HEK293 (cell line): ENCODE results near the gene COX19.

ENCODE experiments used
- CTCF ChIA-PET: fragments of 350-600 bp; formaldehyde crosslinking; extraction: SDS; loops from one replicate; lab custom pipeline; 2021; ENCODE audit warnings: antibody characterized with exemption; lab: Yijun Ruan, JAX
- POLR2A ChIA-PET: fragments of 300-600 bp; formaldehyde crosslinking; extraction: SDS; loops from one replicate; lab custom pipeline; 2020; ENCODE audit warnings: antibody characterized with exemption, inconsistent platforms; lab: Yijun Ruan, JAX
- H3K27ac ChIP-seq: fragments of 200-500 bp; sonication (Bioruptor generic); 2 replicates; pipeline ENCODE4 v1.5.1; 2014; ENCODE audit warnings: low read depth, low read length, control low read depth, inconsistent platforms; ENCODE audit errors: extremely low read depth
- H3K36me3 ChIP-seq, 2 experiments: fragments of 200-500 bp in 1 of 2; sonication (Bioruptor generic) in 1 of 2; 1 replicate in 1 of 2; 2 replicates in 1 of 2; pipeline ENCODE4 v1.5.1; 2014 to 2017; ENCODE audit warnings: inconsistent platforms in 2 of 2, low read length in 2 of 2; ENCODE audit not compliant: control insufficient read depth in 2 of 2, insufficient read depth in 1 of 2
- H3K4me1 ChIP-seq: fragments of 200-500 bp; sonication (Bioruptor generic); 2 replicates; pipeline ENCODE4 v1.5.1; 2014; ENCODE audit warnings: mild to moderate bottlenecking, low read length, inconsistent platforms; ENCODE audit not compliant: control insufficient read depth, insufficient read depth
- H3K4me3 ChIP-seq: 2 replicates; pipeline ENCODE4 v1.5.1; 2011; ENCODE audit warnings: low read depth, mild to moderate bottlenecking, control low read depth, low read length, moderate library complexity
- H3K9me3 ChIP-seq: fragments of 200-500 bp; sonication (Bioruptor generic); 2 replicates; pipeline ENCODE4 v1.5.1; 2014; ENCODE audit warnings: low read depth, low read length, inconsistent platforms; ENCODE audit not compliant: control insufficient read depth, insufficient read depth
- EGR2 ChIP-seq: fragments of 450-650 bp; formaldehyde crosslinking; IDR thresholded peaks from 2 replicates; pipeline ENCODE4 v1.5.1; 2016; ENCODE audit warnings: low read depth, missing biosample characterization, missing genetic modification characterization
- SCRT1 ChIP-seq: fragments of 450-650 bp; formaldehyde crosslinking; IDR thresholded peaks from 2 replicates; pipeline ENCODE4 v1.5.1; 2016; ENCODE audit warnings: missing biosample characterization, missing genetic modification characterization, borderline replicate concordance
- ZNF140 ChIP-seq: fragments of 450-650 bp; formaldehyde crosslinking; IDR thresholded peaks from 2 replicates; pipeline ENCODE4 v1.5.1; 2016; ENCODE audit warnings: missing biosample characterization, missing genetic modification characterization
- ZNF155 ChIP-seq: fragments of 450-650 bp; formaldehyde crosslinking; IDR thresholded peaks from 2 replicates; pipeline ENCODE4 v1.5.1; 2016; ENCODE audit warnings: missing biosample characterization, missing genetic modification characterization
- ZNF202 ChIP-seq: fragments of 450-650 bp; formaldehyde crosslinking; IDR thresholded peaks from 2 replicates; pipeline ENCODE4 v1.5.1; 2016; ENCODE audit warnings: missing biosample characterization, missing genetic modification characterization, borderline replicate concordance
- ZNF223 ChIP-seq: fragments of 450-650 bp; formaldehyde crosslinking; IDR thresholded peaks from 2 replicates; pipeline ENCODE4 v1.5.1; 2016; ENCODE audit warnings: missing biosample characterization, missing genetic modification characterization
- ZNF24 ChIP-seq: fragments of 450-650 bp; formaldehyde crosslinking; IDR thresholded peaks from 2 replicates; pipeline ENCODE4 v1.5.1; 2016; ENCODE audit warnings: missing biosample characterization, missing genetic modification characterization
- ZNF394 ChIP-seq: fragments of 450-650 bp; formaldehyde crosslinking; IDR thresholded peaks from 2 replicates; pipeline ENCODE4 v1.5.1; 2016; ENCODE audit warnings: missing biosample characterization, missing genetic modification characterization, mild to moderate bottlenecking, moderate library complexity, borderline replicate concordance
- ZNF558 ChIP-seq: fragments of 450-650 bp; formaldehyde crosslinking; IDR thresholded peaks from 2 replicates; pipeline ENCODE4 v1.5.1; 2016; ENCODE audit warnings: missing biosample characterization, missing genetic modification characterization
- ZNF623 ChIP-seq: fragments of 450-650 bp; formaldehyde crosslinking; IDR thresholded peaks from 2 replicates; pipeline ENCODE4 v1.5.1; 2016; ENCODE audit warnings: missing biosample characterization, missing genetic modification characterization
- TF ChIP-seq, protein P1 (sequence below): fragments of 450-650 bp; formaldehyde crosslinking; IDR thresholded peaks from 2 replicates; pipeline ENCODE4 v1.5.1; 2016; ENCODE audit warnings: missing biosample characterization, missing genetic modification characterization
- TF ChIP-seq, protein P2 (sequence below): fragments of 450-650 bp; formaldehyde crosslinking; IDR thresholded peaks from 2 replicates; pipeline ENCODE4 v1.5.1; 2016; ENCODE audit warnings: missing biosample characterization, missing genetic modification characterization
- TF ChIP-seq, protein P3 (sequence below): fragments of 450-650 bp; formaldehyde crosslinking; IDR thresholded peaks from 2 replicates; pipeline ENCODE4 v1.5.1; 2017; ENCODE audit warnings: missing biosample characterization, missing genetic modification characterization
- TF ChIP-seq, protein P4 (sequence below): fragments of 450-650 bp; formaldehyde crosslinking; IDR thresholded peaks from 2 replicates; pipeline ENCODE4 v1.5.1; 2016; ENCODE audit warnings: missing biosample characterization, missing genetic modification characterization
- TF ChIP-seq, protein P5 (sequence below): fragments of 450-650 bp; formaldehyde crosslinking; IDR thresholded peaks from 2 replicates; pipeline ENCODE4 v1.5.1; 2016; ENCODE audit warnings: missing biosample characterization, missing genetic modification characterization
- TF ChIP-seq, protein P6 (sequence below): fragments of 450-650 bp; formaldehyde crosslinking; IDR thresholded peaks from 2 replicates; pipeline ENCODE4 v1.5.1; 2016; ENCODE audit warnings: missing biosample characterization, missing genetic modification characterization, low read depth
- TF ChIP-seq, protein P7 (sequence below): fragments of 450-650 bp; formaldehyde crosslinking; IDR thresholded peaks from 2 replicates; pipeline ENCODE4 v1.5.1; 2016; ENCODE audit warnings: missing biosample characterization, missing genetic modification characterization
- TF ChIP-seq, protein P8 (sequence below): fragments of 450-650 bp; formaldehyde crosslinking; IDR thresholded peaks from 2 replicates; pipeline ENCODE4 v1.5.1; 2017; ENCODE audit warnings: missing biosample characterization, missing genetic modification characterization

Gene COX19

DNA sequence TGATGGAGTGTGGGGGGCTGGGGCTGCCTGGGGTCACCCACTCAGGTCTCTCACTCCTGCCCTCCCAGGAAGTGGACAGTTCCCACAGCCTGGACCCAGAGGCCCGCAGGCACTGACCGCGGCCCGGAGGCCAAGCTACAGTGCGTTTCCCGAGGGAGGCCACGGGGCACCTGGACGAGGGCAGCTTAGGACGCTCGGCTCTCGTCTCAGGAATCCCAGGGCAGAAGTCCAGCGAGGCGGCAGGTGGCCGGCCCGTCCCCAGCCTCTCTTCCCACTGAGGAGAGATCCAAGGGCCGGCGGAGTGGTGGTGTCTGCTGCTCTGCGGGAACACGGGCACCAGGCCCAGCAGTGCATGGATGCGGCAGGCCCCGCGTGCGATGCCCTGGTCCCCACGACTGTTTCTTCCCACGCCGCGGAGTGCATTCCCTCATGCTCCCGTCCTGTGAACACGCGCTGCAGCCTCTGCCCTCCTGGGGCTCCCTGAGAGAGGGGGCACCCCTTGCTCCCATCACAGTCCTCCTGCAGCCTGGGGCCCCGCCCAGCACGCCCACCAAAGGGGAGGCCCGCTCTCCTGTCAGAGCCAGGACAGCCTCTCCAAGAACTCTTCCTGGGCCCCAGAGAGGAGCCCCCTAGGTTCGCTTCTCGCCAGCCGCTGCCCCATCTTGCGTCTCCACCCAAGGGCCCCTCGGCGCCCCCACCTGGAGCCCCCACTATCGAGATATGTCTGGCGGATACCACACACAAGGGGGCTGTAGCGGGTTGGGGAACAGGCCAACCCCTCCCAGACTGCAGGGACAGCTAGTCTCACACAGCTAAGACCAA lies 44.7 kb upstream of the COX19 start:
- POLR2A ChIA-PET: interaction anchor here (0.7 to 1.2 kb wide), 2 partner anchors 28 to 34 kb away, joined by 3 to 4 read pairs; no protein-coding TSS in a partner anchor
- Histone ChIP-seq H3K9me3 (no peaks in the 10 kb centered on the region), H3K4me3 (no peak overlapping the region), H3K4me1 (peaks cover 4% of the 10 kb centered on the region; the same call in 1 of the 2 replicates), H3K36me3 (no peaks in the 10 kb centered on the region), H3K27ac (no peak overlapping the region)
- TF ChIP-seq EGR2 (tag by site-specific recombination): no peak
- TF ChIP-seq, protein P1, sequence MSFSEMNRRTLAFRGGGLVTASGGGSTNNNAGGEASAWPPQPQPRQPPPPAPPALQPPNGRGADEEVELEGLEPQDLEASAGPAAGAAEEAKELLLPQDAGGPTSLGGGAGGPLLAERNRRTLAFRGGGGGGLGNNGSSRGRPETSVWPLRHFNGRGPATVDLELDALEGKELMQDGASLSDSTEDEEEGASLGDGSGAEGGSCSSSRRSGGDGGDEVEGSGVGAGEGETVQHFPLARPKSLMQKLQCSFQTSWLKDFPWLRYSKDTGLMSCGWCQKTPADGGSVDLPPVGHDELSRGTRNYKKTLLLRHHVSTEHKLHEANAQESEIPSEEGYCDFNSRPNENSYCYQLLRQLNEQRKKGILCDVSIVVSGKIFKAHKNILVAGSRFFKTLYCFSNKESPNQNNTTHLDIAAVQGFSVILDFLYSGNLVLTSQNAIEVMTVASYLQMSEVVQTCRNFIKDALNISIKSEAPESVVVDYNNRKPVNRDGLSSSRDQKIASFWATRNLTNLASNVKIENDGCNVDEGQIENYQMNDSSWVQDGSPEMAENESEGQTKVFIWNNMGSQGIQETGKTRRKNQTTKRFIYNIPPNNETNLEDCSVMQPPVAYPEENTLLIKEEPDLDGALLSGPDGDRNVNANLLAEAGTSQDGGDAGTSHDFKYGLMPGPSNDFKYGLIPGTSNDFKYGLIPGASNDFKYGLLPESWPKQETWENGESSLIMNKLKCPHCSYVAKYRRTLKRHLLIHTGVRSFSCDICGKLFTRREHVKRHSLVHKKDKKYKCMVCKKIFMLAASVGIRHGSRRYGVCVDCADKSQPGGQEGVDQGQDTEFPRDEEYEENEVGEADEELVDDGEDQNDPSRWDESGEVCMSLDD (tag by site-specific recombination): no peak
- no peak for TF ChIP-seq ZNF558 (tag by site-specific recombination)
- TF ChIP-seq ZNF223 (tag by site-specific recombination): no peak
- TF ChIP-seq ZNF202 (tag by site-specific recombination): no peak
- TF ChIP-seq, protein P2, sequence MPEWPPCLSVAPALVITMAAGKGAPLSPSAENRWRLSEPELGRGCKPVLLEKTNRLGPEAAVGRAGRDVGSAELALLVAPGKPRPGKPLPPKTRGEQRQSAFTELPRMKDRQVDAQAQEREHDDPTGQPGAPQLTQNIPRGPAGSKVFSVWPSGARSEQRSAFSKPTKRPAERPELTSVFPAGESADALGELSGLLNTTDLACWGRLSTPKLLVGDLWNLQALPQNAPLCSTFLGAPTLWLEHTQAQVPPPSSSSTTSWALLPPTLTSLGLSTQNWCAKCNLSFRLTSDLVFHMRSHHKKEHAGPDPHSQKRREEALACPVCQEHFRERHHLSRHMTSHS (tag by site-specific recombination): no peak
- TF ChIP-seq, protein P3, sequence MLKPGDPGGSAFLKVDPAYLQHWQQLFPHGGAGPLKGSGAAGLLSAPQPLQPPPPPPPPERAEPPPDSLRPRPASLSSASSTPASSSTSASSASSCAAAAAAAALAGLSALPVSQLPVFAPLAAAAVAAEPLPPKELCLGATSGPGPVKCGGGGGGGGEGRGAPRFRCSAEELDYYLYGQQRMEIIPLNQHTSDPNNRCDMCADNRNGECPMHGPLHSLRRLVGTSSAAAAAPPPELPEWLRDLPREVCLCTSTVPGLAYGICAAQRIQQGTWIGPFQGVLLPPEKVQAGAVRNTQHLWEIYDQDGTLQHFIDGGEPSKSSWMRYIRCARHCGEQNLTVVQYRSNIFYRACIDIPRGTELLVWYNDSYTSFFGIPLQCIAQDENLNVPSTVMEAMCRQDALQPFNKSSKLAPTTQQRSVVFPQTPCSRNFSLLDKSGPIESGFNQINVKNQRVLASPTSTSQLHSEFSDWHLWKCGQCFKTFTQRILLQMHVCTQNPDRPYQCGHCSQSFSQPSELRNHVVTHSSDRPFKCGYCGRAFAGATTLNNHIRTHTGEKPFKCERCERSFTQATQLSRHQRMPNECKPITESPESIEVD (tag by site-specific recombination): no peak
- TF ChIP-seq, protein P4, sequence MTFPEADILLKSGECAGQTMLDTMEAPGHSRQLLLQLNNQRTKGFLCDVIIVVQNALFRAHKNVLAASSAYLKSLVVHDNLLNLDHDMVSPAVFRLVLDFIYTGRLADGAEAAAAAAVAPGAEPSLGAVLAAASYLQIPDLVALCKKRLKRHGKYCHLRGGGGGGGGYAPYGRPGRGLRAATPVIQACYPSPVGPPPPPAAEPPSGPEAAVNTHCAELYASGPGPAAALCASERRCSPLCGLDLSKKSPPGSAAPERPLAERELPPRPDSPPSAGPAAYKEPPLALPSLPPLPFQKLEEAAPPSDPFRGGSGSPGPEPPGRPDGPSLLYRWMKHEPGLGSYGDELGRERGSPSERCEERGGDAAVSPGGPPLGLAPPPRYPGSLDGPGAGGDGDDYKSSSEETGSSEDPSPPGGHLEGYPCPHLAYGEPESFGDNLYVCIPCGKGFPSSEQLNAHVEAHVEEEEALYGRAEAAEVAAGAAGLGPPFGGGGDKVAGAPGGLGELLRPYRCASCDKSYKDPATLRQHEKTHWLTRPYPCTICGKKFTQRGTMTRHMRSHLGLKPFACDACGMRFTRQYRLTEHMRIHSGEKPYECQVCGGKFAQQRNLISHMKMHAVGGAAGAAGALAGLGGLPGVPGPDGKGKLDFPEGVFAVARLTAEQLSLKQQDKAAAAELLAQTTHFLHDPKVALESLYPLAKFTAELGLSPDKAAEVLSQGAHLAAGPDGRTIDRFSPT: no peak
- TF ChIP-seq, protein P5, sequence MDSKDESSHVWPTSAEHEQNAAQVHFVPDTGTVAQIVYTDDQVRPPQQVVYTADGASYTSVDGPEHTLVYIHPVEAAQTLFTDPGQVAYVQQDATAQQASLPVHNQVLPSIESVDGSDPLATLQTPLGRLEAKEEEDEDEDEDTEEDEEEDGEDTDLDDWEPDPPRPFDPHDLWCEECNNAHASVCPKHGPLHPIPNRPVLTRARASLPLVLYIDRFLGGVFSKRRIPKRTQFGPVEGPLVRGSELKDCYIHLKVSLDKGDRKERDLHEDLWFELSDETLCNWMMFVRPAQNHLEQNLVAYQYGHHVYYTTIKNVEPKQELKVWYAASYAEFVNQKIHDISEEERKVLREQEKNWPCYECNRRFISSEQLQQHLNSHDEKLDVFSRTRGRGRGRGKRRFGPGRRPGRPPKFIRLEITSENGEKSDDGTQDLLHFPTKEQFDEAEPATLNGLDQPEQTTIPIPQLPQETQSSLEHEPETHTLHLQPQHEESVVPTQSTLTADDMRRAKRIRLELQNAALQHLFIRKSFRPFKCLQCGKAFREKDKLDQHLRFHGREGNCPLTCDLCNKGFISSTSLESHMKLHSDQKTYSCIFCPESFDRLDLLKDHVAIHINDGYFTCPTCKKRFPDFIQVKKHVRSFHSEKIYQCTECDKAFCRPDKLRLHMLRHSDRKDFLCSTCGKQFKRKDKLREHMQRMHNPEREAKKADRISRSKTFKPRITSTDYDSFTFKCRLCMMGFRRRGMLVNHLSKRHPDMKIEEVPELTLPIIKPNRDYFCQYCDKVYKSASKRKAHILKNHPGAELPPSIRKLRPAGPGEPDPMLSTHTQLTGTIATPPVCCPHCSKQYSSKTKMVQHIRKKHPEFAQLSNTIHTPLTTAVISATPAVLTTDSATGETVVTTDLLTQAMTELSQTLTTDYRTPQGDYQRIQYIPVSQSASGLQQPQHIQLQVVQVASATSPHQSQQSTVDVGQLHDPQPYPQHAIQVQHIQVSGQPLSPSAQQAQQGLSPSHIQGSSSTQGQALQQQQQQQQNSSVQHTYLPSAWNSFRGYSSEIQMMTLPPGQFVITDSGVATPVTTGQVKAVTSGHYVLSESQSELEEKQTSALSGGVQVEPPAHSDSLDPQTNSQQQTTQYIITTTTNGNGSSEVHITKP (tag by site-specific recombination): no peak
- no peak for TF ChIP-seq ZNF155 (tag by site-specific recombination)
- TF ChIP-seq ZNF140 (tag by site-specific recombination): no peak
- no peak for TF ChIP-seq ZNF623
- no peak for TF ChIP-seq ZNF24
- no peak for TF ChIP-seq ZNF394 (tag by site-specific recombination)
- TF ChIP-seq, protein P6, sequence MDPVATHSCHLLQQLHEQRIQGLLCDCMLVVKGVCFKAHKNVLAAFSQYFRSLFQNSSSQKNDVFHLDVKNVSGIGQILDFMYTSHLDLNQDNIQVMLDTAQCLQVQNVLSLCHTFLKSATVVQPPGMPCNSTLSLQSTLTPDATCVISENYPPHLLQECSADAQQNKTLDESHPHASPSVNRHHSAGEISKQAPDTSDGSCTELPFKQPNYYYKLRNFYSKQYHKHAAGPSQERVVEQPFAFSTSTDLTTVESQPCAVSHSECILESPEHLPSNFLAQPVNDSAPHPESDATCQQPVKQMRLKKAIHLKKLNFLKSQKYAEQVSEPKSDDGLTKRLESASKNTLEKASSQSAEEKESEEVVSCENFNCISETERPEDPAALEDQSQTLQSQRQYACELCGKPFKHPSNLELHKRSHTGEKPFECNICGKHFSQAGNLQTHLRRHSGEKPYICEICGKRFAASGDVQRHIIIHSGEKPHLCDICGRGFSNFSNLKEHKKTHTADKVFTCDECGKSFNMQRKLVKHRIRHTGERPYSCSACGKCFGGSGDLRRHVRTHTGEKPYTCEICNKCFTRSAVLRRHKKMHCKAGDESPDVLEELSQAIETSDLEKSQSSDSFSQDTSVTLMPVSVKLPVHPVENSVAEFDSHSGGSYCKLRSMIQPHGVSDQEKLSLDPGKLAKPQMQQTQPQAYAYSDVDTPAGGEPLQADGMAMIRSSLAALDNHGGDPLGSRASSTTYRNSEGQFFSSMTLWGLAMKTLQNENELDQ (tag by site-specific recombination): no peak
- TF ChIP-seq, protein P7, sequence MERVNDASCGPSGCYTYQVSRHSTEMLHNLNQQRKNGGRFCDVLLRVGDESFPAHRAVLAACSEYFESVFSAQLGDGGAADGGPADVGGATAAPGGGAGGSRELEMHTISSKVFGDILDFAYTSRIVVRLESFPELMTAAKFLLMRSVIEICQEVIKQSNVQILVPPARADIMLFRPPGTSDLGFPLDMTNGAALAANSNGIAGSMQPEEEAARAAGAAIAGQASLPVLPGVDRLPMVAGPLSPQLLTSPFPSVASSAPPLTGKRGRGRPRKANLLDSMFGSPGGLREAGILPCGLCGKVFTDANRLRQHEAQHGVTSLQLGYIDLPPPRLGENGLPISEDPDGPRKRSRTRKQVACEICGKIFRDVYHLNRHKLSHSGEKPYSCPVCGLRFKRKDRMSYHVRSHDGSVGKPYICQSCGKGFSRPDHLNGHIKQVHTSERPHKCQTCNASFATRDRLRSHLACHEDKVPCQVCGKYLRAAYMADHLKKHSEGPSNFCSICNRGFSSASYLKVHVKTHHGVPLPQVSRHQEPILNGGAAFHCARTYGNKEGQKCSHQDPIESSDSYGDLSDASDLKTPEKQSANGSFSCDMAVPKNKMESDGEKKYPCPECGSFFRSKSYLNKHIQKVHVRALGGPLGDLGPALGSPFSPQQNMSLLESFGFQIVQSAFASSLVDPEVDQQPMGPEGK (tag by site-specific recombination): no peak
- TF ChIP-seq, protein P8, sequence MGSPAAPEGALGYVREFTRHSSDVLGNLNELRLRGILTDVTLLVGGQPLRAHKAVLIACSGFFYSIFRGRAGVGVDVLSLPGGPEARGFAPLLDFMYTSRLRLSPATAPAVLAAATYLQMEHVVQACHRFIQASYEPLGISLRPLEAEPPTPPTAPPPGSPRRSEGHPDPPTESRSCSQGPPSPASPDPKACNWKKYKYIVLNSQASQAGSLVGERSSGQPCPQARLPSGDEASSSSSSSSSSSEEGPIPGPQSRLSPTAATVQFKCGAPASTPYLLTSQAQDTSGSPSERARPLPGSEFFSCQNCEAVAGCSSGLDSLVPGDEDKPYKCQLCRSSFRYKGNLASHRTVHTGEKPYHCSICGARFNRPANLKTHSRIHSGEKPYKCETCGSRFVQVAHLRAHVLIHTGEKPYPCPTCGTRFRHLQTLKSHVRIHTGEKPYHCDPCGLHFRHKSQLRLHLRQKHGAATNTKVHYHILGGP (tag by site-specific recombination): no peak
- TF ChIP-seq SCRT1 (tag by site-specific recombination): no peak
- CTCF ChIA-PET: interaction anchor here (0.6 to 1.6 kb wide), 2 partner anchors 13 to 45 kb away, joined by 3 to 9 read pairs; no protein-coding TSS in a partner anchor
